HG02943 (cell line): Measurements from ENCODE around the gene TRIM27.
"Not testable (repeated sequence)": the region's sequence is repeated elsewhere in the genome, so short reads cannot be mapped to it uniquely, and the experiment has no call there.

Experiments
- ATAC-seq: cut with Tn5 transposase; IDR thresholded peaks from one replicate; pipeline ENCODE4 v1.9.1; 2021; ENCODE audit warnings: mild to moderate bottlenecking, low read depth, moderate library complexity; ENCODE audit not compliant: unreplicated experiment

TRIM27 gene, protein sequence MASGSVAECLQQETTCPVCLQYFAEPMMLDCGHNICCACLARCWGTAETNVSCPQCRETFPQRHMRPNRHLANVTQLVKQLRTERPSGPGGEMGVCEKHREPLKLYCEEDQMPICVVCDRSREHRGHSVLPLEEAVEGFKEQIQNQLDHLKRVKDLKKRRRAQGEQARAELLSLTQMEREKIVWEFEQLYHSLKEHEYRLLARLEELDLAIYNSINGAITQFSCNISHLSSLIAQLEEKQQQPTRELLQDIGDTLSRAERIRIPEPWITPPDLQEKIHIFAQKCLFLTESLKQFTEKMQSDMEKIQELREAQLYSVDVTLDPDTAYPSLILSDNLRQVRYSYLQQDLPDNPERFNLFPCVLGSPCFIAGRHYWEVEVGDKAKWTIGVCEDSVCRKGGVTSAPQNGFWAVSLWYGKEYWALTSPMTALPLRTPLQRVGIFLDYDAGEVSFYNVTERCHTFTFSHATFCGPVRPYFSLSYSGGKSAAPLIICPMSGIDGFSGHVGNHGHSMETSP

DNA sequence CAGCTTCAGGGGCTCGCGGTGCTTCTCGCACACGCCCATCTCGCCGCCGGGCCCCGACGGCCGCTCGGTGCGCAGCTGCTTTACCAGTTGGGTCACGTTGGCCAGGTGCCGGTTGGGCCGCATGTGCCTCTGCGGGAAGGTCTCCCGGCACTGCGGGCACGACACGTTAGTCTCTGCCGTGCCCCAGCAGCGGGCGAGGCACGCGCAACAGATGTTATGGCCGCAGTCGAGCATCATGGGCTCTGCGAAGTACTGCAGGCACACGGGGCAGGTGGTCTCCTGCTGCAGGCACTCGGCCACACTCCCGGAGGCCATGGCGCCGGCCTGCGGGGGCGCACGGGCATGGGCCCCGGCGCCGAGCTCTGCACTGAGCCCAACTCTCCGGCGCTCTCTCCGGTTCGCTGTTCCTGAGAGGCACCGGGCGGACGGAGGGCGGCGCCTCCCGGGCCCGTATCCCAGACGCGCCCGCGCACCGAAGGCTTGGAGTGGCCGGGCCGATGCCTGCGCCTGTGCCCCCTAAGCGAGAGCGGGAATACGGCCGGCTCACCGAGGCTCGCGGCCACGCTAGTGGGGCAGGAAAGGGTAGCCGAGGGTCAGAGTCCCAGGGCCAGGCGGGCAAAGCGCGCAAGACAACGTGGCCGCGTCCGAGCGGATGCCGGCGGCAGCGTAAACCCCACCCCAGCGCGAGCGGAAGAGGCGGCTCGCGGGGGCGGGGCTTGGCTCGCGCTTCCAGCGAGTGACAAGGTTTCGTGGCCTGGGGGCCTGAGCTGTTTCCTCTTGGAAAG is at the start of gene TRIM27:
Gene TRIM27 (minus strand): TSS at position 668 of the 785 bp plus-strand sequence. CDS start 353 bp downstream, at position 315.
- peak; percentile 76 for ATAC-seq

DNA sequence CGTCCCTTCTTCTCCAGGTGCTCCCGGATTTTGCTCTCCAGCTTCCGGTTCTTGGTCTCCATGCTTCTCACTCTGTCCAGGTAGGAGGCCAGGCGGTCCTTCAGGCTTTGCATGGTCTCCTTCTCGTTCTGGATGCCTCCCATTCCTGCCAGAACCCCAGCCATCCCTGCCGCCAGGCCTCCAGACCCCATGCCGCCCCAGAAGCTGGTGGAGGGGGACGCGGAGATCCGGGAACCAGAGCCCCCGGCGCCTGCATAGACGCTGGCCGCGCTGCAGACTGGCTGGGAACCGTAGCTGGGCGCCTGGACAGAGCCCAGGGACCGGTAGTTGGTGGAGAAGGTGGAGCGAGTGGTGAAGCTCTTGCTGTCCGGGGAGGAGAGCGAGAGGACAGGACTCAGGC is 46.3 kb upstream of the TRIM27 start:
- not testable (repeated sequence) for ATAC-seq

DNA sequence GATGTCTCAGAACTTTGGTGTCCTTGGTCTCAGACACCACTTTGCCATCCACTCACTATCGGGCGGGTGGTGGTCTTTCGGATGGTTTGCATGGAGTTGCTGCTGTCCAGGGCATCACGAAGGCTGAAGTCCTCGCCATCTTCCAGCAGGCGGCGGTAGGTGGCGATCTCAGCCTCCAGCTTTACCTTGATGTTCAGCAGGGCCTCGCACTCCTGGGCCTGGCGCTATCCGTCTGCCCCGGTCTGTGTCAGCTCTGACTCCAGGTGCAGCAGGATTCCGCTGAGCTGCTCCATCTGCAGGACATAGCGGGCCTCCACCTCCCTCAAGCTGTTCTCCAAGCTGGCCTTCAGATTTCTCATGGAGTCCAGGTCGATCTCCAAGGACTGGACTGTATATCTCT is 45.3 kb upstream of the TRIM27 start:
- no peak for ATAC-seq

DNA sequence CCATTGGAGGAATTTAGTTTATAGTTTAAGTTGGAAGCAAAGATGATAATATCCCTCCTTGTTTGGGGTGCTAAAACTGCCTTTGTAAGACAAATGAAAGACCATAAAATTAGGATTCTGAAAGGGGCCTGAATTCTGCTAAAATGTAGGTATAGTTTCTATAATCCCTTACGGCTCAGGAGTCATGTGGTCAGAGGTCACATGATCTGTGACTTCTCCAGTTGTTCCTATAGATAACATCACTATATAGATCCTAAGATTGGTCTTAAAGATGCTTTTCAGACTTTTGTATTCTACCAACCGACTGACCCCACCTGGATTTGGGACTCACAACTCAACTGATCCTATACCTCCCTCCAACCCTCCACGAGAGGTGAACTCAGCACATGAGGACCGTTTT is 44.7 kb upstream of the TRIM27 start:
- no peak for ATAC-seq

DNA sequence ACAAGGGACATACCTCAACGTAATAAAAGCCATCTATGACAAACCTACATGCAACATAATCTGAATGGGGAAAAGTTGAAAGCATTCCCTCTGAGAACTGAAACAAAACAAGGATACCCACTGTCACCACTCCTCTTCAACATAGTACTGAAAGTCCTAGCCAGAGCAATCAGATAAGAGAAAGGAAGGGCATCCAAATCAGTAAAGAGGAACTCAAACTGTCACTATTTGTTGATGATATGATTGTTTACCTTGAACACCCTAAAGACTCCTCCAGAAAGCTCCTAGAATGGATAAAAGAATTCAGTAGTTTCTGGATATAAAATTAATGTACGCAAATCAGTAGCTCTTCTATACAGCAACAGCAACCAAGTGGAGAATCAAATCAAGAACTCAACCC is 41.9 kb upstream of the TRIM27 start:
- no peak for ATAC-seq

DNA sequence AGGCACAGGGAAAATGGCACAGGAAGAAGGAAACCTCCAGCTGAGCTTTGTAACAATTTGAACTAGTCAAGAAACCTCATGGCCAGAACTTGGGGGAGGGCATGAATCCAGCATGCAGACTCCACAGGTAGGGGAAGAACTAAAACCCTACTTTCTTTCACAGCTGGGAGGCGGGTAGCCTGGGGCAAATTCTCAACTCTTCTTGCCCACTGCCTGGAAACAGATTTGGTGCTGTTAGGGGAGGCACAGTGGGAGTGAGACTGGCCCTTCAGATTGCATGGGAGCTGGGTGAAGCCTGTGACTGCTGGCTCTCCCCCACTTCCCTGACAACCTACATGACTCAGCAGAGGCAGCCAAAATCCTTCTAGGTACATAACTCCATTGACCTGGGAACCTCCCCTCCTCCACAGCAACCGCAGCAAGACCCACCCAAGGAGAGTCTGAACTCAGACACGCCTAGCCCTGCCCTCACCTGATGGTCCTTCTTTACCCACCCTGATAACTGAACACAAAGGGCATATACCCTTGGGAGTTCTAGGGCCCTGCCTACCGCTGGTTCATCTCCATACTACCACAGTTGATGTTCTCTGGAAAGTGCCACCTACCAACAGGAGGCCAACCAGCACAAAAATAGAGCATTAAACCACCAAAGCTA is 37.2 kb upstream of the TRIM27 start:
- ATAC-seq: no peak

DNA sequence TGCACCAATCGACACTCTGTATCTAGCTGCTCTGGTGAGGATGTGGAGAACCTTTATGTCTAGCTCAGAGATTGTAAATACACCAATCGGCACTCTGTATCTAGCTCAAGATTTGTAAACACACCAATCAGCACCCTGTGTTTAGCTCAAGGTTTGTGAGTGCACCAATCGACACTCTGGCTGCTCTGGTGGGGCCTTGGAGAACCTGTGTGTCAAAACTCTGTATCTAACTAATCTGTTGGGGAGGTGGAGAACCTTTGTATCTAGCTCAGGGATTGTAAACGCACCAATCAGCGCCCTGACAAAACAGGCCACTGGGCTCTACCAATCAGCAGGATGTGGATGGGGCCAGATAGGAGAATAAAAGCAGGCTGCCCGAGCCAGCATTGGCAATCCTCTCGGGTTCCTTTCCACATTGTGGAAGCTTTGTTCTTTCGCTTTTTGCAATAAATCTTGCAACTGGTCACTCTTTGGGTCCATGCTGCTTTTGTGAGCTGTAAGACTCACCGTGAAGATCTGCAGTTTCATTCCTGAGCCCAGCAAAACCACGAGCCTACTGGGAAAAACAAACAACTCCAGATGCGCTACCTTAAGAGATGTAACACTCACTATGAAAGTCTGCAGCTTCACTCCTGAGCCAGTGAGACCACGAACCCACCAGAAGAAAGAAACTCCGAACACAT is 34.9 kb upstream of the TRIM27 start:
- not testable (repeated sequence) for ATAC-seq

DNA sequence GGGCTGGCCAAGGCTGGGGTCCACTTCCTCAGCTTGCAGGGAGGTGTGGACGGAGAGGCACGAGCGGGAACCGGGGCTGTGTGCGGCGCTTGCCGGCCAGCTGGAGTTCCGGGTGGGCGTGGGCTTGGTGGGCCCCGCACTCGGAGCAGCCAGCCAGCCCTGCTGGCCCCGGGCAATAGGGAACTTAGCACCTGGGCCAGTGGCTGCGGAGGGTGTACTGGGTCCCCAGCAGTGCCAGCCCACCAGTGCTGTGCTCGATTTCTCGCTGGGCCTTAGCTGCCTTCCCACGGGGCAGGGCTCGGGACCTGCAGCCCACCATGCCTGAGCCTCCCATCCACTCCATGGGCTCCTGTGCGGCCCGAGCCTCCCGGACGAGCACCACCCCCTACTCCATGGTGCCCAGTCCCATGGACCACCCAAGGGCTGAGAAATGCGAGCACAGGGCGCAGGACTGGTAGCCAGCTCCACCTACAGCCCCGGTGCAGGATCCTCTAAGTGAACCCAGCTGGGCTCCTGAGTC is 34.1 kb upstream of the TRIM27 start:
- not testable (repeated sequence) for ATAC-seq

DNA sequence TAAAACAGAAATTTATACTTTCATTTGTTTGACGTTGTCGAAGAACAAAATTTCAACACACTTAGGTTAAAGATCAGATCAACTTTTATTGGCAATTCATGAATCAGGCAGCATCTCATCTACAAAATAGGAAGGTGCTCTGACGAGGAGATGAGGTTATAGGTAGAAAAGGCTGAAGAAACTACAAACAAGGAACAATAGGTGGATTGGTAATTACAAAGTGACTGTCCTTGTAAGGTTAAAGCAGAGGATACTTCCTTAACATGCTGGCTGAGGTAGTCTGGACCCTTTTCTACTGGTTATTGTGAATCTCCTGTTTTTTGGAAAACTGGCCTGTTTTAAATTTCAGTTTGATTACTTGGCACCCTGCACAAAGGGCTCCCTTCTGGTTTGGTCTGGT is 32.5 kb upstream of the TRIM27 start:
- no peak for ATAC-seq

DNA sequence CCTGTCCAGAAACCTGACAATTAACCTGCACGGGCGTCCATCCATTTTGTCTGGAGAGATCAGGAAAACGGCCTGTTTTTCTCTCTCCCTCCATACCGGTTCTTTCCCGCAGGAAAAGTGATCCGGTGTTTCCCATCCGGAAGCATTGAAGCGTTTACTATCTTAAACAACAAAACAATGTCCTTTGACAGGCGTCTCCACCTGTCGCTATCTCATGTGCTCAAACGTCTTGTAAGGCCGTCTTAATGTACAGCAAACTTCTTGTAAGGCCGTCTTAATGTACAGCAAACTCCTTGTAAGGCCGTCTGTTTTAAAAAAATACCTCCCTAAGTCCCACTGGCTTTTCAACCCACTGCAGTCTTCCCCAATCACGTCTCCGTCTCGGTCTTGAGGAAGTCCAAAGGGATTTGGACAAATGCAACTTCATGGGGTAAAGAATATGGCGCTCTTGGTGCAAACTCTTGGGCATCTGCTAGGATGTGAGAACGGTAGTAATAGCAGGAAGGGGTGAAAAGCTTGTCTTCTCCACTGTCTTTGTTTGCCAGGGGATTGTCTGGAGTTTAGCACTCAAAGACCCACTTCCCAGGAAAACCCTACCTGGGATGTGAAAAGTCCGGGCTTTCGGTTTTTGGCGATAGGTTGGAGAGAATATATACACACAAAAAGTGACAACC is 29.9 kb upstream of the TRIM27 start:
- ATAC-seq: no peak

DNA sequence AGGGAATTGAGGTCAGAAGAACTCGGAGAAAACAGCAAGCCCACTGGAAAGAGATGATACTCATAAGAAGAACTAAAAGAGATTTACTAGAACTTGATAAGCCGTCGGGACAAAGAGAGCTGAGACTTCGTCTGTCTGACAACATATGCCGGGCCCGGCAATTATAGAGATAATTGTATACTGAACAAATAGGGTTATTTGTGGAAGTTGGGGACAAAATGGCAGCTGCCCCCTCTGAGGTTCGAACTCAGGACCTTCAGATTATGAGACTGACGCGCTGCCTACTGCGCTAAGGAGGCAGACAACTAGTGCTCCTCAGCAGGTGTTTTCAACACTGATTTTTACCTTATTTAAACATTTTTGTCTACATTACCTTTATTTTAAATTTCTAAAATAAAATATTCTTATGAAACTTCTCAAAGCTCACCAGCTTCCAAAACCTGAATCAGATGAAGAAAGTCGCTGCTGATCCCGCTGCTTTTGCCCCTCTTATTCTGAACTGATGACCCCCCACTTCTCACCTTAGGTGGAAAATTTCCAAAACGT is 29.3 kb upstream of the TRIM27 start:
- ATAC-seq: no peak

DNA sequence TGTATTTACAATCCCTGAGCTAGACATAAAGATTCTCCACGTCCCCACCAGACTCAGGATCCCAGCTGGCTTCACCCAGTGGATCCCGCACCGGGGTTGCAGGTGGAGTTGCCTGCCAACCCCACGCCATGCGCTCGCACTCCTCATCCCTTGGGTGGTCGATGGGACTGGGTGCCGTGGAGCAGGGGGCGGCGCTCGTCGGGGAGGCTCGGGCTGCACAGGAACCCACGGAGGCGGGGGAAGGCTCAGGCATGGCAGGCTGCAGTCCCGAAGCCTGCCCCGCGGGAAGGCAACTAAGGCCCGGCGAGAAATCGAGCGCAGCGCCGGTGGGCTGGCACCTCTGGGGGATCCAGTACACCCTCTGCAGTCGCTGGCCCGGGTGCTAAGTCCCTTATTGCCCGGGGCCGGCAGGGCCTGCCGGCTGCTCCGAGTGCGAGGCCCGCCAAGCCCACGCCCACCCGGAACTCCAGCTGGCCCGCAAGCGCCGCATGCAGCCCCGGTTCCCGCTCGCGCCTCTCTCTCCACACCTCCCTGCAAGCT is 25.9 kb upstream of the TRIM27 start:
- ATAC-seq: not testable (repeated sequence)

DNA sequence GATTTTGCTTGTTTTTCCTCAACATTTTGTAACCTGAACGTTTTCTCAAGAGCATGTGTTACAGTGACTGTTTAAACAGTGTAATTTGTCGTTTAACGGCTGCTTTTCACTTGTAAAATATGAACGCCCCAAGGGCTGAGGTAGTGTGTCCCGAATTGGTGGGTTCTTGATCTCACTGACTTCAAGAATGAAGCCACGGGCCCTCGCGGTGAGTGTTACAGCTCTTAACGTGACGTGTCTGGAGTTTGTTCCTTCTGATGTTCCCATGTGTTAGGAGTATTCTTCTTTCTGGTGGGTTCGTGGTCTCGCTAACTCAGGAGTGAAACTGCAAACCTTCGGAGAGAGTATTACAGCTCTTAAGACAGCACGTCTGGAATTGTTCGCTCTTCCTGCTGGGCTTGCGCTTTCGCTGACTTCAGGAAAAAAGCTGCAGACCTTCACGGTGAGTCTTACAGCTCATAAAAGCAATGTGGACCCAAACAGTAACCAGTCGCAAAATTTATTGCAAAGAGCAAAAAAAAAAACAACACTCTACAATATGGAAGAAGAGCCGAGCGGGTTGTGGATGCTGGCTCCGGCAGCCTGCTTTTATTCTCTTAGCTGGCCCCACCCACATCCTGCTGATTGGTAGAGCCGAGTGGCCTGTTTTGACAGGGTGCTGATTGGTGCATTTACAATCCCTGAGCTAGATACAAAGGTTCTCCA is 25.1 kb upstream of the TRIM27 start:
- ATAC-seq: no peak

DNA sequence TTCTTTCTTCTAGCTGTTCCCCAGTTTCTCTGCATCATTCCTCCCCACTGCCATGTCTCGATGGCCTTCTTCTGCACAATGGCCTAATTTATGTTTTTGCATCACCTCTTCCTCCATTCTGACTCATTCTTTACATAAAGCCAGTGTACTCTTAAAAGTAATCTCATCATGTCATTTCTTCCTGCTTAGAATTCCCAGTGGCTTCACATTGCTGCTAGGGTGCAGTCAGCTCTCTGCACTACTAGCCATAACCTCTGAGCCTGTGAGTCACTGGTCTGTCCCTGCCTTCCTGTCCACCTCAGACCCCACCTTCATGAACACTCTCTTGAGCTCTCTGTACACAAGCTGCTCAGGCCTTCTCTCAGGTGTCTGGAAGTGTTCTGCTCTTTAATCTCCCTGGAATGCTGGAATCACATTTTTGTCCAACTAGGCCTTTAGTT is 24.1 kb upstream of the TRIM27 start:
- ATAC-seq: no peak

DNA sequence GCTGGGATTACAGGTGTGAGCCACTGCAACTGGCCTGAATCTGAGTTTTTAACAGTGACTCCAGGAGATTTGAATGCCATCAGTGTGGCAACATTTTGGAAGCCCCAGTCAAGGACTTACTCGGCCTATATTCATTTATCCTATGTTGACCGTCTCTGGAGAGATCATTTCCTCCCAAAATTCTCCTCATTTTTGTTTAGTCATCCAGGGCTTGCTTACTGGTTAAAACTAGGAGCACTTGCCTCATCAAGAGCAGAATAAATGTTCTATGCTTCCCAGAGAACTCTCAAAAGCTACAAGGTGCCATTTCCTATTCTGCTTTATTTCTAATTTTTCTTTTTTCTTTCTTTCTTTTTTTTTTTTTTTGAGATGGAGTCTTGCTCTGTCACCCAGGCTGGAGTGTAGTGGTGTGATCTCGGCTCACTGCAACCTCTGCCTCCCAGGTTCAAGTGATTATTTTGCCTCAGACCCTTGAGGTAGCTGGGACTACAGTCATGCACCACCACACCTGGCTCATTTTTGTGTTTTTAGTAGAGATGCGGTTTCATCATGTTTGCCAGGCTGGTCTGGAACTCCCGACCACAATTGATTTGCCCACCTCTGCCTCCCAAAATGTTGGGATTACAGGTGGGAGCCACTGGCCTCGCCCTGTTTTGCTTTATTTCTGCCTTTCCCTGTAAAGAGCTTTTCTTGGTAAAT is 23.4 kb upstream of the TRIM27 start:
- no peak for ATAC-seq

DNA sequence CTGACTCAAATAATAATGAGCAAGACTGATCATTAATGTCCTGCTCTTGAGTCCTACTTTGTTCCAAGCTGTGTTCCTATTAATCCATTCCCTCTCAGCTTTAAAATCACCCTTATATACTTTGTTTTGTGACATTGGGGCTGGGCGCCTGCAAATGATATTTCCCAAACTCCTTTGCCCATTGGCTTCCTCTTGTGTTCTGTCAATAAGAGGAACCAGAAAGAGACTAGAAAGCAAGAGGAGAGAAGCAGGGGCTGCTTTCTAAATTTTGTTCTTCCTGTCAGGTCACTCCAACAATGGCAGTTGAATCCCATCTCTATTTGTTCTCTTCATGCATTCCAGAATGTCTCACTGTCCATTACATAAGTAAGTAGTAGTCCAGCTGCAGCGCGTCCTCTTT is 21.6 kb upstream of the TRIM27 start:
- no peak for ATAC-seq

DNA sequence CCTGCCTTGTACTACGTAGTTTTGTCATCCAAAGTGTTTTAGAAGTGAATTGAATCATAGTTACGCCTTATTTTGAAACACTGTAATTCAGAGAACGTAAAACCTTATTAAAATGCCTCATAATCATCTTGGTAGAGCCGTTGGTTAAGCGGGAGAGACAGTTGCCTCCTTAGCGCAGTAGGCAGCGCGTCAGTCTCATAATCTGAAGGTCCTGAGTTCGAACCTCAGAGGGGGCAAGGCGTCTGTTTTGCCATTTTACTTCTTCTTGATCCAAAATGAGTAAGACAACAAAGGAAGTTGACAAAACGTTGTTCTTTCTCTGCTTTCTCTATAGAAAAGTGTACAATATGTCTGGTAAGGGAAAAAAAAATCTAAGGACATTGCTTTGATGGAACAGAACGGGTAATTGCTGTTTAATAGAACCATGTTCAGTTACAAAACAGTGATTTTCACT is 20.7 kb upstream of the TRIM27 start:
- no peak for ATAC-seq
